GM19324 (cell line): ENCODE measurements around the gene AMIGO3.
"Not testable (repeated sequence)": the region's sequence is repeated elsewhere in the genome, so short reads cannot be mapped to it uniquely, and the experiment has no call there.

ENCODE experiments used
- ATAC-seq: cut with Tn5 transposase; IDR thresholded peaks from one replicate; pipeline ENCODE4 v1.9.1; 2021; ENCODE audit warnings: mild to moderate bottlenecking, moderate library complexity; ENCODE audit not compliant: unreplicated experiment, low FRiP score

Gene AMIGO3

GRCh38 chr3:49719214-49719884, at the start of gene AMIGO3:
TSS of gene AMIGO3 (minus strand) at chr3:49719684. CDS start at chr3:49719465, 219 bp downstream.
- peak; percentile 35 for ATAC-seq

- ATAC-seq: no peak
Measured at GRCh38 chr3:49763981-49764380, 44.5 kb upstream of the AMIGO3 start.

DNA sequence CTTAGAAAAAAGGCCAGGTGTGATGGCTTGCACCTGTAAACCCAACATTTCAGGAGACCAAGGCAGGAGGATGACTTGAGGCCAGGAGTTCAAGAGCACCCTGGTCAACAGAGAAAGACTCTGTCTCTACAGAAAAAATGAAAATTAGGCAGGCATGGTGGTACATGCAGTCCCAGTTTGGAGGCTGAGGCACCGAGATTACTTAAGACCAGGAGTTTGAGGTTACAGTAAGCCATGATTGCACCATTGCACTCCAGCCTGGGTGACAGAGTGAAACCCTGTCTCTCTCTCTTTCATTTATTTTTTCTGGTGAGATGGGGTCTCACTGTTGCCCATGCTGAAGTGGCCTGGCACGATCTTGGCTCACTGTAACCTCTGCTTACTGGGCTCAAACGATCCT, 42.2 kb upstream of the AMIGO3 start:
- ATAC-seq: no peak

DNA sequence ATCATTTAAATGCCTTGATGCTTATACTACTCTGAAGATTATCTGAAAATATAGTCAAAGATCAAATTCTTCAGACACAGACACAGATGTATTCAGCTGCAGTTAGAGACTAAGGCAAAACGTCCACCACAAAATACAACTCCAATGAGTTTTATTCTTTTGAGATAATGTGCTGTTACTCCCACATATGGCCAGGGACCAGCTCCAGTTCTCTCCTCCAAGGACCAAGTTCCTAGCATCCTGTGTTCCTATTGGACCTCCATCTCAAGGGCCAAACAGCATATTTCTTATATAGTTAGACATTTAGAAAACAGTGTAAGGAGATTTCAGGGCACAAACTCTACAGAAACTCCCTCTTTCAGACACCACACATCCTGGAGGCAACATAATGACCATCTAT, 39.7 kb upstream of the AMIGO3 start:
- no peak for ATAC-seq

- no peak for ATAC-seq
Measured at GRCh38 chr3:49757197-49757596, 37.7 kb upstream of the AMIGO3 start.

GRCh38 chr3:49756036-49756435, 36.6 kb upstream of the AMIGO3 start:
- no peak for ATAC-seq

GRCh38 chr3:49754536-49754935, 35.1 kb upstream of the AMIGO3 start:
- ATAC-seq: no peak

- ATAC-seq: no peak
Measured at GRCh38 chr3:49751501-49751900, 32.0 kb upstream of the AMIGO3 start.

- ATAC-seq: no peak
Measured at GRCh38 chr3:49750056-49750455, 30.6 kb upstream of the AMIGO3 start.

DNA sequence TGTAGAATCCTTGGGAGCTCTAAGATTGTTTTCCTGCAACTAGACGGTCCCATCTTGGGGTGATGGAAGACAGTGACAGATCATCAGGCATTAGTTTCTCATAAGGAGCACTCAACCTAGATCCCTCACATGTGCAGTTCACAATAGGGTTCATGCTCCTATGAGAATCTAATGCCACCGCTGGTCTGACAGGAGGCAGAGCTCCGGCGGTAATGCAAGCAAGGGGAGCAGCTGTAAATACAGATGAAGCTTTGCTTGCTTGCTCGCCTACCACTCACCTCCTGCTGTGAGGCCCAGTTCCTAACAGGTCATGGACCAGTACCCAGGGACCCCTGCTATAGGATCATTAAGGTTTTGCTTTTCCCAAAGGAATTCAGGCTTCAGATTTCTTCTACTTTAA, 29.4 kb upstream of the AMIGO3 start:
- ATAC-seq: not testable (repeated sequence)

DNA sequence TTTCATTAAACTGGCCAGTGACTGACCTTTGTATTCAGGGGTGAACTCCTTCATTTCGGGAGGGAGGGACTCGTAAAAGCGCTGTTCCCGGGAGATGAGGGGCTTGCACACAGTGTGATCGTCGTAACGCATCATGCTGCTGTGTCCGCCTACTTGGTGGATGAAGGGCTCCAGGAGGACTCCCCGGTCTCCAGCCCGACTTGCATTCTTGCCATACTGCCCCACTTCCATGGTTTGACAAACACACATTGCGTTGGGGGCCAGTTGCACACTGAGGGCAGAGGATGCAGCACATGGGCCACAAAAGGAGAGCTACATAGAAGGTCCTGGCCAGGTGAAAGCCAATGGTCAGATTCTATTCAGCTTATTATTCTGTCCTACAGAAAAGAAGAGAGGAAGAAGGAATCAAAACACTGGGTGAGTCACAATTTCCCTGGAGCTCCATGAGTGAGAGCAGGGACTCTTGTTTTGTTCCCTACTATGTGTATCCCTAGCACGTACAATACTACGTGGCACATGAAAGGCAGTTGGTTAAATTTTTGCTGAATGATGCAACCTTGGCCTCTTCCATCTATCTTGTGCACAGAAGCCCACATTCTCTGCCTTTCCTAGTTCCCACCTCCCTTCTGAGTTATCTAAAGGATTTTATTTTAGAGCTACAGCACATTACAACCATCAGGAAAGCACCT, 28.5 kb upstream of the AMIGO3 start:
- ATAC-seq: no peak

GRCh38 chr3:49745986-49746385, 26.5 kb upstream of the AMIGO3 start:
- ATAC-seq: no peak

- no peak for ATAC-seq
Measured at GRCh38 chr3:49740427-49740826, 20.9 kb upstream of the AMIGO3 start.

DNA sequence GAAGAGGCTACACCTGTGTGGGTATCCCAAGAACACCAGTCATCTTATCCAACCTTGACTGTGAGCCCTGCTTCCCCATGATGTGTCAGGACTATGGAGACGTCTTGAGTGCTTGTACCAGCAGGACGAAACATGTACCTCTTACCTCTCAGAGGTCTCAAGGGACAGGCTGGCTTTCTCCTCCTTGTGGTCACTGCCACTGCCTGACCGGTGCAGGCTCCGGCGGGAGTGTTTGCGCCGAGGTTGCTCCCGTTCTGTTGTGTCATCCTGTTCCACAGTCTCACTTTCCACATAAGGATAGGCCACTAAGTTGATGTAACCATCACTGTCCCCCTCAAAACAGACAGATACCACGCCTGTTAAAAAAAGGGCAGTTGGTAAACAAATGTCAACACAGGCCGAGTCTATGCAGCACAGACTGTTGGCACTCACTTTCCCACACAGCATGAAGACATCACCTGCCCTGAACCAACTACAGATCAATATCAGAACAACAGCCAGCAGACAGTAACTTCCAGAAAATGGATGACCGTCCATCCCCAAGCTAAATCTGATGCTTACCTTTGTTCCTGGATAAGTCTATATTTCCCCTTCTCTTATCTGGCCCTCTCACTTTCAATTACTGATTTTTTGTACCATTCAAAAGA, 18.7 kb upstream of the AMIGO3 start:
- ATAC-seq: no peak

GRCh38 chr3:49734752-49735151, 15.3 kb upstream of the AMIGO3 start:
- ATAC-seq: no peak

DNA sequence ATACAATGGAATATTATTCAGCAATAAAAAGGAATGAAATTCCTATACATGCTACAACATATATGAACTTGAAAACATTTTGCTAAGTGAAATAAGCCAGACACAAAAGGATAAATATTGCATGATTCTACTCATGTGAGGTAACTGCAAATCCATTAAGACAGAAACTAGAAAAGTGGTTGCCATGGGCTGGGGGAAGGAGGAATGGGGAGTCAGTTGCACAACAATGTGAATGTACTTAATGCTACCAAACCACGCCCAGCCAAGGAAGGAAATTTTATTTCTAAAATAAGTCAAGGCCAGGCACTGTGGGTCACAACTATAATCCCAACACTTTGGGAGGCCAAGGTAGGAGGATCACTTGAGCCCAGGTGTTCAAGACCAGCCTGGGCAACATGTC, 14.1 kb upstream of the AMIGO3 start:
- no peak for ATAC-seq

DNA sequence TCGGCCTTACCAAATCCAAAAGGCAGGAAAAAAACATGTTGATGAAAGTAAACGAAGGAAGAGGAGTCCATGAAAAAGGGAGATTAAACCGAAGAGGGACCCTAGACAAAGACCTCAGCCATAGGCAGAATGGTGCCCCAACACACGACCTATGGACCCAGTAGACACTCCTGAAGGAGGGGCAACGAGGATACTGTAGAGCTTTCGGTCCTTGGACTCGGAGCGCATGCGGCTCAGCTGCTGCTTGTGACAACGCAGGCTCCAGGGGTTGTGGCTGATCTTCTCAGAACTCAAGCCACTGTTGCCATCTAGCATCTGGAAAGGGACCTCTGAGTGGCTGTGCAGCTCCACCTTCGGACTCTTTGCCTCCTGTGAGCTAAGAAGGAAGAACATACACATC, 13.1 kb upstream of the AMIGO3 start:
- no peak for ATAC-seq

- ATAC-seq: no peak
Measured at GRCh38 chr3:49729966-49730609, 10.6 kb upstream of the AMIGO3 start.

DNA sequence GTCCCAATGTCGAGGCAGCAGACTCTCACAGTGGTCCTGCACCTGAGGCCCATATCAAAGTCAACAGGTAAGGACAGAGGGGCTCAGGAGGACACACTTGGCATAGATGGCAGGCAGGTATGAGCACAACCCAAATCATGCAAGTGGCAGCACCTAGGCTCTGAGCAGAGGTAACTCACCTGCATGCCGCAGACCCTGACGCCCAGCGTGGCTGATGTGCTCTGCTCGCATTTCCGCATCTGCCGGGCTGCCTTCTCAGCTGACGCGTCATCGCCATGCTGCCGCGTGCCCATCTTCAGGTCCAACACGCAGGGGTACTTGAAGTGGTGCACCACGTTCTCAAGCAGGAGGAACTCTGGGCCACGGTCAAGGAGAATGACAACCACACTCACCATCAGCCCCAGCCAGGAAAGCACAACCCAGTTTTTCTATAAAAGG, 8.5 kb upstream of the AMIGO3 start:
- ATAC-seq: no peak

DNA sequence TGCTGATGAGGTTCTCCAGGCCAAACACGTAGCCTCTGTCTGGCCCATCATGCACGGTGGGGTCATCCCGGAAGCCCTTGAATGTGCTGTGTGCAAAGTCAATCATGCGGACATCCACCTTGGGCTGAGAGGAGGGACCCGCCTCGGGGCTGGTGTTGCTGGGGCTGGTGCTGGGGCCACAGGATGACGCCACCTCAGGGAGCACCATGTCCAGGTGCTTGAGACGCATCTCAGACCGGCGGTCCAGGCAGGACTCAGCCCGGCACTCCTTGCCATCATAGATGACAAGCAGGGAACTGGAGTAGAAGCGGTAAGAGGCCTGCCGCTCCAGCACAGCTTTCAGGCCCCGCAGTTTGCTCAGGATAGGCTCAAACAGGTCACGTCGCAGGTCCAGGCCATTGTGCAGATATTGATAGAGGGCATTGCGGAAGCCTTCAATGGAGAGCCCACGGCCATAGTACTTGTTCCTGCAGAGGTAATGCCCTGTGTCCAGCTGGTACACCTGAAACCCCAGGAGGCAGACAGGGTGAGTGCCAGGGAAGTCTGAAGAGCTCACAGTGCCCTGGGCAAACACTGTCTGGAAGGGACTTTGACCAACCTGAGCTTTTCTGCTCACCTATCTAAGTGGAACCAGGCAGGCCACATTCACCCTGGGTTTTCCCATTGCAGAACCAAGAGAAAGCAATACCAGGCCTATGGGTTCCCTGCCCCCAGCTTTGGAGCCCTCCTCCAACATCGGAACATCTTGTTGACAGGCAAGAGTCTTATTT, 7.9 kb upstream of the AMIGO3 start:
- no peak for ATAC-seq
